NCI-H446 treated with DMSO at 0.1 percent for 48 hours (cell line): ENCODE measurements around the gene IQCB1.
"Not testable (repeated sequence)": the region's sequence is repeated elsewhere in the genome, so short reads cannot be mapped to it uniquely, and the experiment has no call there.

Experiments used
- DNase-seq: peaks from one replicate; lab custom pipeline; 2025; lab: John Stamatoyannopoulos, UW

Gene IQCB1

GRCh38 chr3:121834671-121835464 lies at the start of gene IQCB1, which contains the start of gene EAF2:
Gene IQCB1 (minus strand): TSS chr3:121835060. CDS start chr3:121828960, 6,100 bp downstream.
Gene EAF2 (plus strand): TSS chr3:121835209. CDS start chr3:121835286, 77 bp downstream.
- DNase-seq = peak; percentile 86

GRCh38 chr3:121883507-121883906 lies 48.6 kb upstream of the IQCB1 start:
- peak; percentile 12 for DNase-seq

GRCh38 chr3:121878411-121878810 lies 43.6 kb upstream of the IQCB1 start:
- DNase-seq = no peak

- no peak for DNase-seq
Measured at GRCh38 chr3:121871430-121871829, 36.6 kb upstream of the IQCB1 start.

GRCh38 chr3:121870717-121871116 lies 35.9 kb upstream of the IQCB1 start:
- DNase-seq = no peak

GRCh38 chr3:121869736-121870135 lies 34.9 kb upstream of the IQCB1 start:
- DNase-seq = no peak

- no peak for DNase-seq
Measured at GRCh38 chr3:121863801-121864200, 28.9 kb upstream of the IQCB1 start.

GRCh38 chr3:121863247-121863646 lies 28.4 kb upstream of the IQCB1 start:
- DNase-seq = not testable (repeated sequence)

GRCh38 chr3:121857778-121858177 lies 22.9 kb upstream of the IQCB1 start:
- not testable (repeated sequence) for DNase-seq

- no peak for DNase-seq
Measured at GRCh38 chr3:121855555-121855954, 20.7 kb upstream of the IQCB1 start.

GRCh38 chr3:121852256-121852655 lies 17.4 kb upstream of the IQCB1 start:
- DNase-seq = no peak

GRCh38 chr3:121844892-121845291 lies 10.0 kb upstream of the IQCB1 start:
- no peak for DNase-seq

- DNase-seq = no peak
Measured at GRCh38 chr3:121839962-121840361, 5.1 kb upstream of the IQCB1 start.

- DNase-seq = no peak
Measured at GRCh38 chr3:121836481-121836880, 1.6 kb upstream of the IQCB1 start.

GRCh38 chr3:121836064-121836463 lies 1.2 kb upstream of the IQCB1 start:
- no peak for DNase-seq

GRCh38 chr3:121835465-121835801 lies 573 bp upstream of the IQCB1 start:
- no peak for DNase-seq

GRCh38 chr3:121834157-121834670 lies 646 bp downstream of the IQCB1 start:
- no peak for DNase-seq

- DNase-seq = no peak
Measured at GRCh38 chr3:121822973-121823372, 11.9 kb downstream of the IQCB1 start.

- DNase-seq = no peak
Measured at GRCh38 chr3:121821421-121822199, 13.2 kb downstream of the IQCB1 start.

GRCh38 chr3:121819236-121819635 lies 15.6 kb downstream of the IQCB1 start:
- no peak for DNase-seq

GRCh38 chr3:121818578-121818977 lies 16.3 kb downstream of the IQCB1 start:
- no peak for DNase-seq

- DNase-seq = no peak
Measured at GRCh38 chr3:121817753-121818152, 17.1 kb downstream of the IQCB1 start.

- DNase-seq = no peak
Measured at GRCh38 chr3:121809249-121809648, 25.6 kb downstream of the IQCB1 start.
